HepG2 (cell line): ENCODE results near the gene GBE1.

Experiments used
- NFYB ChIP-seq: sonication (generic); formaldehyde crosslinking; IDR thresholded peaks from 2 replicates; pipeline ENCODE4 v1.4.0; 2020; ENCODE audit warnings: missing genetic modification reagents
- ZBTB7A ChIP-seq: sonication (generic); formaldehyde crosslinking; IDR thresholded peaks from 2 replicates; pipeline ENCODE4 v1.8.0; 2022; ENCODE audit warnings: mild to moderate bottlenecking, missing genetic modification reagents
- TF ChIP-seq, protein P1 (sequence below): sonication (generic); formaldehyde crosslinking; IDR thresholded peaks from 2 replicates; pipeline ENCODE4 v1.5.0; 2020; ENCODE audit warnings: mild to moderate bottlenecking, missing genetic modification reagents, moderate library complexity

DNA sequence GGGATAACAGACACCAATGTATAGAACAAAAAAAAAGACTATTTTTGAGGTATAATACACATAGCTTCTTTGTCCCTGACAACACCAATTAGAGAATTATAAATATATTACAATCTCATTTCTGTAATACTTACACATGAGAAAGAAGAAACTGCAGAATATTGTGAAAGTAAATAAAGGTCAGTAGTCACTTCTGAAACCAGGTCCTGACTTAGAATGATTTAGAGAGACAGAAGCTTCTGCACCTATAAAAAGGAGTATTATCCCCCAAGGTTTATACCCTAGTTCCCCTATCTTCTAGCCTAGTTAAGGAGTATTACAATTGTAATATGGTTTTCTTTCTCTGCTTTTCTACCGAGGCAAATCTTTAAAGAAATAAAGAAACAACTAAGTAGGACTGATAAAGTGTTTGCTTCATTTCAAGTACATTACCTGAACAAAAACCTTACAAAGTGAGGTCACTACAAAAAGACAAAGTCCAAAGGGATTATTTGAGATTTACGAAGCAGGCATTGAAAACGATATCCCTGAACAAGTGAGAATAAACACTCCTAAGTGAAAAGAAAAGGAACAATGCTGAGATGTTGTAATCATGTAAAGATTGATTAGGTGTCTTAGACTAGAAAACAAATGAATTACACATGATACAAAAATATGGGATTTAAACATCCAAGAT, 103.0 kb downstream of the GBE1 start:
- TF ChIP-seq ZBTB7A (CRISPR knock-in tag), result no peak
- TF ChIP-seq, protein P1, sequence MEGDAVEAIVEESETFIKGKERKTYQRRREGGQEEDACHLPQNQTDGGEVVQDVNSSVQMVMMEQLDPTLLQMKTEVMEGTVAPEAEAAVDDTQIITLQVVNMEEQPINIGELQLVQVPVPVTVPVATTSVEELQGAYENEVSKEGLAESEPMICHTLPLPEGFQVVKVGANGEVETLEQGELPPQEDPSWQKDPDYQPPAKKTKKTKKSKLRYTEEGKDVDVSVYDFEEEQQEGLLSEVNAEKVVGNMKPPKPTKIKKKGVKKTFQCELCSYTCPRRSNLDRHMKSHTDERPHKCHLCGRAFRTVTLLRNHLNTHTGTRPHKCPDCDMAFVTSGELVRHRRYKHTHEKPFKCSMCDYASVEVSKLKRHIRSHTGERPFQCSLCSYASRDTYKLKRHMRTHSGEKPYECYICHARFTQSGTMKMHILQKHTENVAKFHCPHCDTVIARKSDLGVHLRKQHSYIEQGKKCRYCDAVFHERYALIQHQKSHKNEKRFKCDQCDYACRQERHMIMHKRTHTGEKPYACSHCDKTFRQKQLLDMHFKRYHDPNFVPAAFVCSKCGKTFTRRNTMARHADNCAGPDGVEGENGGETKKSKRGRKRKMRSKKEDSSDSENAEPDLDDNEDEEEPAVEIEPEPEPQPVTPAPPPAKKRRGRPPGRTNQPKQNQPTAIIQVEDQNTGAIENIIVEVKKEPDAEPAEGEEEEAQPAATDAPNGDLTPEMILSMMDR, result no peak
- no peak for TF ChIP-seq NFYB (CRISPR knock-in tag)
